ENCODE measurements around the gene CCDC57.
A peak's percentile ranks its signal among the peaks of the same experiment; 100 is the strongest.

Gene CCDC57

DNA sequence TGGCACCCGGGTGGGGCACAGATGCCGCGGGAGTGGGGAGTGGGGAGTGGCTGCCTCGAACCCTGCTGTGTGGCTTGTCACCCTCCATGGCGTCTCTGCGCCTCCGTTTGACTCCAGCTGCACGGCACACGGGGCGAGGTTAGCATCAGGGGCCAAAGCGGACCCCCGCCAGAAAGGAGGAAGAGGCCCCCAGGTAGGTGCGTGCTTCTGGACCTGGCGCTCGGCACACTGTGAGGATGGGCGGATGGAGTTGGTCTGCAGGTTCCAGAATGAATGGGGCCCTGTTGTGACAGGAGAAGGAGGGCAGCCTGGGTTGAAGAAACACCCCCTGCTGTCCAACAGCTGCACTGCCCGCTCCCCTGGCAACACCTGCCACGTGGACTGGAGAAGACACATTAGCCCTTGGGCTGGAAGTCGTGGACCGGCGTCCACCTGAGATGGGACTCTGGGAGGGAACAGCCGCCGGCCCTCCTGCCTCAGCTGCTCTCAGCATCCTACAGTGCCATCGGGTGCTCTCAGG, 105.2 kb downstream of the CCDC57 start:
- DNase-seq (ENCODE audit: low read depth in 3 of 3), result no peak

- DNase-seq (ENCODE audit: low read depth in 3 of 3), result no peak
Observed at GRCh38 chr17:82106688-82107305, 105.8 kb downstream of the CCDC57 start.

DNA sequence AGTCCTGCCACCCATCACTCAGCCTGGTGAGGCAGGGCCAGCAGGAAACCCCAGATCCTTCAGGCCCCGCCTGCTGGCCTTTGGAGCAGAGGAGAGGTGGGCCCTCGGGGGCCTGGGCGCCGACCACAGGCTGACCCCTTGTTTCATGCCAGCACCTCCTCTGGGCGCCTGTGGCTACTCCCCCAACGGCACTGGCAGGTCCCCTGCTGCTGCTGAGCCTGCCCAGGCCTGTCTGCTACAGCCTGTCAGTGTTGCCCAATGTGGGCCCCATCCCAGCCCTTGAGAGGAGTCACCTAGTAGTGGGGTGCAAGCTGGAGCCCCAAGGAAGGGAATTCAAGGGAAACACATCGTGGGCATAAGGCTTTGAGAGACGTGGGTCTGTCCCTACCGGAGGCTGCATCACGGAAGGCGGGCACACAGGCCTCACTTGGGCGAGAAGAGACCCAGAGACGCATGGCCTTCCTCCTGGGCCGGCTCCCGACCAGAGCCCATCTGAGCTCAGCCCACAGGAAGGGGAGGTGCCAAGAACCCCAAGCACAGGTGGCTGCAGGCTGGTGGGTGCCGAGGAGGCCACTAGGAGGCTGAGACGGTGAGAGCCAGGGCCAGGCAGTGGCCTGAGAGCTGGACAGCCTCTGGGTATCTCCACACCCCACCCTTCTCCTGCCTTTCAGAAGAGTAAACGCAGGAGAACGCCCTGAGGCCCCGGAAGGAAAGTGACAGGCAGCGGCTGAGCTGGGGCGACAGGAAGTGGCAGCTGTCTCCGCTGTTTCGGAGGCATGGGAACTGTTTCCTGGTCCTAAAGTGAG, 106.6 kb downstream of the CCDC57 start:
- peak in 2 of 3 donors; percentile 37 to 61 for DNase-seq (ENCODE audit: low read depth in 3 of 3)

DNA sequence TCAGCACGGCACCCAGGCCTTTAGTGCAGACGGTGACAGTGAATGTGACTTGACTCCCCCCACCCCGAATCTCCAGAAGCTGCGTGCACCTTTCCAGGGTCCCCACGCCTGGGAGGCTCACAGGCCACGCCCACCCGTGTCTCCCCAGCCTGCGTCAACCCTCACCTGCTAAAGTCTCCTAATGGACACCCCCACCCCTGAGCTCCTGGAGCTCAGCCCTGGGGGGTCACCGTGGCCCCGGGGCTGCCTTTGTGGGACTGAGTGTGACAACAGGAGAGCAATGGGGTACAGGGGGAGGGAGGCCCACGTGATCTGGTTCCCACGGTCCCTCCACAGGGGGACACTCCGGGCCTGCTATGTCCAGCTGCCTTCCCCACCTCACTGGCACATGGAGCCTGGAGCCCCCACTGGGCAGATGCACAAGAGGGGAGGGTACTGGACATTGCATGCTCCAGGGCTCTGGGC, 107.2 kb downstream of the CCDC57 start:
- no peak for DNase-seq (ENCODE audit: low read depth in 3 of 3)

DNA sequence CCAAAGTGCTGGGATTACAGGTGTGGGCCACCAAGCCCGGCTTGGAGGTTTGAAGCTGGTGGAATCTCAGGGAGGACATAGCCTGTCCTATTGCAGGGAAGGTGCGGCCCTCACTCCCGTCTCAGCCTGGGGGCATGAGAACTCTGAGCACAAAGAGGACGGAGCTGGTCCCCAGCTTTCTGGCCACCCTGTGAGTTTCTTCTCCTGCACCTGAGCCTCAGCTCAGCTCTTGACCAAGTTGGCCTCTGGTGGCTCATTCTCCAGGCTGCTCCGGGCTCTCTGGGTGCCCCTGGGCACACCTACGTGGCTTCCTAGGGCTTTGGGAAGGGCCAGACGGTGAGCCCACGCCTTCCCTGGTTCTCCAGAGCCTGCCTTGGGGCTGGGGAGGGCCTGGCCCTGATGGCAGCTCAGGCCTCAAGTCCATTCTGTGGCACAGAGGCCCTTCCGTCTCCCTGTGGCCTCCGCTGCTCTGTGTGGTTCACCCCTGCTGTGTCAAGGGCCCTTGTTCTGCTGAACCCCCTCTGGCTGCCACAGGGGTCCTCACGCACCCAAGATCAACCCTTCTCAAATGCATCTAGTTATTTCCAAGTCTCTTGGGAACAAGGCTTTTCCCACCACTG, 107.7 kb downstream of the CCDC57 start:
- DNase-seq (ENCODE audit: low read depth in 3 of 3), result no peak

GRCh38 chr17:82103553-82104451, 108.8 kb downstream of the CCDC57 start:
- DNase-seq (ENCODE audit: low read depth in 3 of 3), result no peak

DNA sequence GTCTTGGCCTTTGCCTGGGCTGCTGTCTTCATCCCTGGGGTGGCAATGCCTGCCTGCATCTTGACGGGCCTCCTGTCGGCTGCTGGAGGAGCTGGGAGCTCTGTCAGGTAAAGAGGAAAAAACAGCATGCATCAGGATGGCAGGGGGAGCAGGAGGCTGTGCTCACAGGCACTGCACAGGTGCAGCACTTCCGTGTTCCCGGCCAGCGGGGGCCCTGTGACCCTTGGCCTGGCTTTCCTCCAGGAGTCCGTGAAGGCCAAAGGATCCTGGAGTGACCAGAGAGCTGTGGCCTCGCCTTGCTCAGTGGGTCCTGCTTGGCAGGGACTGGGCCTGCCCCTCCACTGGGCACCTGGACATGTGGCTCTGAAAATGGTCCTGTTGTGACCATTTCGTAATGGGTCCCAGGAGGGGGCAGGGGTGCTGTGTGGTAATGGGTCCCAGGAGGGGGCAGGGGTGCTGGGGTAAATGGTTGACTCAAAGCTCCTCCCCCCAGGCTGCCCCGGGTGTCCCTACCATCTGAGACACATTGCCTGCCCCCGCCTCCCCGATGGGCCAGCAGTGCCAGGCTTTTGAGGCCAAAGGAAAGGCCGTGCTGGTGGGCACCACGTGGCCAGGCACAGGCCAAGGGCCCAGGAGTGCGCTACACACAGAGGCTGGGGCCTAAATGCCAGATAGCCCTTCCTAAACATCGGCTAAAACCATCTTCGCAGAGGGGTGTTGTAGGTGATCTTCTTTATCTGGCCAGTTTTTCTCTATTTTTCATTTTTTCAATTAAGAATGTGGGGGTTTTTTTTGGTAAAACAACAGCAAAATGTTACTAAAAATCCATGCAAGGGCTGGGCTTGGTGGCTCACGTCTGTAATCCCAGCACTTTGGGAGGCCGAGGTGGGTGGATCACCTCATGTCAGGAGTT, 110.6 kb downstream of the CCDC57 start:
- DNase-seq (ENCODE audit: low read depth in 3 of 3), result no peak

GRCh38 chr17:82101301-82101715, 111.3 kb downstream of the CCDC57 start:
- no peak for DNase-seq (ENCODE audit: low read depth in 3 of 3)

DNA sequence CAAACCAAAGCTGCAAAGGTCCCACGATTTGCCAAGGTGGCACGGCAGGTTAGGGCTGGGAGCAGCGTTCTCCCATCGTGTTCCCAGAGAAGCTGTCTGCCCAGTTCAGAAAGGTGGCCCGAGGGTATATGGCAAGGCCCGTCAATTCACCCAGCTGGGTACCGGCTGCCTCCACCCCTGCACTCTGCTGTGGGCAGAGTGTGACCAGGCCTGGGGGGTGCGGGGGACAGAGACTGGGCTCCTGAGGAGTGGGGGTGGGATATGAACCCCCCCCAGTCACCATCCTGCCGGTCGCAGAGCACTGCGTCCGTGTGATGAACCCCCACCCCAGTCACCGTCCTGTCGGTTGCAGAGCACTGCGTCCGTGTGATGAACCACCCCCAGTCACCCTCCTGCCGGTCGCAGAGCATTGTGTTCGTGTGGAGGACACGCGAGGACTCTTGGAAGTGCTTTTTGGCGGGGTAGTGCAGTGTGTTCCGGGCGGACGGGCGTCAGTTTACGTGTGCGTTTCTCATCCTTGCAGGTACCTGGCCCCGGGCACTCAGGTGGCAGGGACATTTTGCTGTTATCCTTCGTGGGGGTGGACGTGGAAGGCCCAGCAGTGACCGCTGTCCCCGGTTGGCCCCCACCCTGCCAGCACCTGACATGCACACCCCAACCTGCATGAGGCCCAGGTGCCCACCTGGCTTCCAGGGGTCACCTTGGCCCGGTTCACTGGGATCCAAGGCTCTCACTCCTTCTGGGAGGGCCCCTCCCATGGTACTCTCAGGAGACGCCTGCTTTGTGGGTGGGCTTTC, 111.9 kb downstream of the CCDC57 start:
- no peak for DNase-seq (ENCODE audit: low read depth in 3 of 3)

- no peak for DNase-seq (ENCODE audit: low read depth in 3 of 3)
Observed at GRCh38 chr17:82098939-82099763, 113.5 kb downstream of the CCDC57 start.

DNA sequence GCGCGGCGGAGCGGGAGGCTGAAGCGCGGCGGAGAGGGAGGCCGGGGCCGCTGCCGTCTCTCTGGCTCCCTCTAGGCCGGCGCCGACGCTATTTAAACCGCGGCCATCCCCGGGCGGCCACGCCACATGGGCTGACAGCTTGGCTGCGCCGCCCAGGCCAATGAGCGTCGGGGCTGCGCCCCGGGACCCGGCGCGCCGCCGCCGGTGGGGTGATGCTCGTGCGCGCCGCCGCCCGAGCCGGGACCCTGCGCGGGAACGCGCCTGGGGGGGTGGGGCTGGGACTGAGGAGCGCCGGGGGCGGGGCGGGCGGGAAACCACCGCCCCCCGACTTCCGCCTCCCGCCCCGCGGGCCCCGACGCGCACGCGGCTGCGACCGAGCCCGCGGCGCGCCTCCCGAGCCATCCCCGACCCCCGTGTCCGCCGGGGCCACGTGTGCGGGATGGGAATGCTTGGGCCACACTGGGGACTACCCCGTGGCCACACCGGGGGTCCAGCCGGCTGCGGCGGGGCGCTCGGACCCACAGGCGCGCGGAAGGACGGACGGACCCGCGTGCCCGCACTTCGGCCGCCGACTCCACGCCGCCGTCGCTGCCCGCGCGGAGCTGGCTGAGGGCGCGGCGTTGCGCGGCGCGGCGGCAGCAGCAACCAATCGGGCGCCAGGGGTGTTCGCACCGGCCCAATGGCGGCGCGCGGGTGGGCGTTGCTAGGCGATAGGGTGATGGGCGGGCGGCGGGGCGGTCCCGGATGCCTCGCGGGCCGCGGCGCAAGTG, 114.3 kb downstream of the CCDC57 start, which contains the start of gene FASN:
Gene FASN, minus strand, starts transcription at position 68 of the 770 bp plus-strand sequence. CDS start 1,791 bp downstream, outside the sequence.
- peak; percentile 89 to 96 (median 91) for DNase-seq (ENCODE audit: low read depth in 3 of 3)

GRCh38 chr17:82097919-82098168, 114.8 kb downstream of the CCDC57 start:
- DNase-seq (ENCODE audit: low read depth in 3 of 3), result no peak

GRCh38 chr17:82097184-82097918, 115.3 kb downstream of the CCDC57 start:
- peak in 1 of 3 donors; percentile 29 for DNase-seq (ENCODE audit: low read depth in 3 of 3)

- DNase-seq (ENCODE audit: low read depth in 3 of 3), result no peak
Observed at GRCh38 chr17:82096709-82097183, 115.9 kb downstream of the CCDC57 start.

GRCh38 chr17:82095777-82096708, 116.6 kb downstream of the CCDC57 start:
- no peak for DNase-seq (ENCODE audit: low read depth in 3 of 3)

Measured in stimulated activated CD4-positive, alpha-beta T cell treated with anti-CD3 and anti-CD28 coated beads, TNF-alpha, amount 100 ng/mL, for 48 hours (primary cell).